Body of pancreas (tissue), 4 donors: ENCODE data around the gene CWF19L2.

Source experiments
- CTCF ChIP-seq, 7 experiments: fragments of 450-650 bp in 4 of 7; fragments of 200-600 bp in 3 of 7; sonication (generic) in 3 of 7; IDR thresholded peaks; one replicate each; pipeline ENCODE4 v1.5.1; 2016 to 2019; ENCODE audit warnings: antibody characterized with exemption in 7 of 7
- POLR2A ChIP-seq, 3 donors: fragments of 450-650 bp; IDR thresholded peaks; one replicate each; pipeline ENCODE4 v1.6.1; 2016; ENCODE audit warnings: antibody characterized with exemption in 3 of 3, mild to moderate bottlenecking in 2 of 3

- TF ChIP-seq CTCF (IDR thresholded peaks at IDR 0.05) (no peak), POLR2A (IDR thresholded peaks at IDR 0.05) (no peak)
These were observed 444 bp downstream of the CWF19L2 start for GRCh38 chr11:107457205-107457557.
